GM12864 (cell line): ENCODE results near the gene GSTM1.
"Not testable (repeated sequence)": the region's sequence is repeated elsewhere in the genome, so short reads cannot be mapped to it uniquely, and the experiment has no call there.

ENCODE experiments used
- DNase-seq: peaks from one replicate; pipeline ENCODE4 v3.0.0-alpha.2; 2011; ENCODE audit warnings: low read depth
- H3K4me3 ChIP-seq: 2 replicates; pipeline ENCODE4 v1.5.1; 2011; ENCODE audit warnings: mild to moderate bottlenecking, low read depth, low read length, control low read depth
- CTCF ChIP-seq: IDR thresholded peaks from 2 replicates; pipeline ENCODE4 v1.5.1; 2011; ENCODE audit warnings: low read depth, mild to moderate bottlenecking, moderate library complexity, low read length, control low read depth, inconsistent platforms; ENCODE audit errors: missing control alignments

Gene GSTM1

DNA sequence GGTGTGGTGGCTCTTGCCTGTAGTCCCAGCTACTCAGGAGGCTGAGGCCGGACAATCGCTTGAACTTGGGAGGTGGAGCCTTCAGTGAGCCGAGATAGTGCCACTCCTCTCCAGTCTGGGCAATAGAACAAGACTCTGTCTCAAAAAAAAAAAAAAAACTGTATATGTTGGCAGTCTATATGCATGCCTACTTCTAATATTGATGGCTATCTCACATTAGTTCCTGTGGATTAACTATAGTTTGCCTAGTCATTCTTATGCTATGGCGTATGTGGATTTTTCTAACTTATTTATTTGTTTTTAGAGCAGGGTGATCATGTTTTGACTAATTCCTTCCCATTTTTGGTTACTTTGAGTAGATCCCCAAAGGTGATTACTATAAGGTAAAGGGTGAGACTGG lies 9.4 kb downstream of the GSTM1 start:
- H3K4me3 ChIP-seq, result no peak overlapping the region
- TF ChIP-seq CTCF, result no peak
- DNase-seq, result no peak

GRCh38 chr1:109697861-109698260 lies 10.2 kb downstream of the GSTM1 start:
- not testable (repeated sequence) for H3K4me3 ChIP-seq, DNase-seq

- H3K4me3 ChIP-seq, DNase-seq: not testable (repeated sequence)
Measured at GRCh38 chr1:109702940-109703339, 15.3 kb downstream of the GSTM1 start.

DNA sequence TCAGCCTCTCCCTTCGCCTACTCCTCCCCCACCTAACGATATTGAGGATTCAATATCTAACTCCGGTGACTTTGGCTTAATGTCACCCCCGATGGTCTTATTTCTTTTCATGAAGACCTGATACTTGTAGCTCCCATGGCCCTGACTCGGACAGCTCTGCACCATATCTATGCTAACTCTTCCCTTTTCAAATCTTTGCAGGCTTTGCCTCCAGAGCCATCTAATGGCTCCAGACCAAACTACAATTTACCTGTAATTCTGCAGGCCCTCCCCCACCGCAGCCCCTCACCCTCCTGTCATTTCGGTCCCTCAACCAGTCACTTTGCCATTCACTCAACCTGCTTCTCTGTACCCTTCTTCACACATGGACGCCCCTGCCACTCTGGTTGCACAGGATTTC lies 16.6 kb downstream of the GSTM1 start:
- DNase-seq, result no peak
- peak; percentile 18 for TF ChIP-seq CTCF

DNA sequence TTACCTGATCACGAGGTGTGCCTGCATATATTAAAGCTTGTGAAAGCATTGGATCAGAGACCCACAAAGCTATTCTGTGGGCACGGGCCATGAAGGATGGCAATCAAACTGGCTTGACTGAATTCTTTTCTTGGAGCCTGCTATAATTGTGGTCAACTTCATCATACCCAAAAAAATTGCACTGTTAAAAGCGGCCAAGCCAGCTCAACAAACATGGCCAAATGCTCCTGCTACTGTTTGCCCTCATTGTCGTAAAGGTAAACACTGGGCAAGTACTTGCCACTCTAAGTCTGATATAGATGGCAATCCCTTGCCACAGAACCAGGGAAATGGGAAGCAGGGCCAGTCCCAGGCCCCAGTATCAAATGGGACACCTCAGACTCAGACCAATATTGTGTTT lies 17.8 kb downstream of the GSTM1 start:
- no peak overlapping the region for H3K4me3 ChIP-seq
- TF ChIP-seq CTCF, result no peak
- DNase-seq, result no peak

More for the DNA sequence above, 16.6 kb downstream of the GSTM1 start:
- no peak overlapping the region for H3K4me3 ChIP-seq

GRCh38 chr1:109708949-109709348 lies 21.3 kb downstream of the GSTM1 start:
- not testable (repeated sequence) for H3K4me3 ChIP-seq, DNase-seq

GRCh38 chr1:109709822-109710221 lies 22.2 kb downstream of the GSTM1 start:
- DNase-seq, H3K4me3 ChIP-seq: not testable (repeated sequence)

- H3K4me3 ChIP-seq, DNase-seq: not testable (repeated sequence)
Measured at GRCh38 chr1:109711593-109712320, 24.1 kb downstream of the GSTM1 start, which contains the start of gene GSTM5. Gene GSTM5, plus strand, starts transcription at chr1:109712251. Its CDS starts 62 bp downstream, at chr1:109712313.

- TF ChIP-seq CTCF, result no peak
- H3K4me3 ChIP-seq, result no peak overlapping the region
- no peak for DNase-seq
Measured at GRCh38 chr1:109712321-109712864, 24.8 kb downstream of the GSTM1 start.

- no peak for DNase-seq
- no peak for TF ChIP-seq CTCF
- H3K4me3 ChIP-seq, result no peak overlapping the region
Measured at GRCh38 chr1:109713636-109714035, 26.0 kb downstream of the GSTM1 start.
